ENCODE data around the gene FAM20C. TPM values are rescaled to one million over a fixed set of nuclear protein-coding genes. Genes with fewer than 3 reads are reported as not detected.

Gene FAM20C
- total RNA-seq, 1 donor from 2014 or later, result 22.1 TPM

DNA sequence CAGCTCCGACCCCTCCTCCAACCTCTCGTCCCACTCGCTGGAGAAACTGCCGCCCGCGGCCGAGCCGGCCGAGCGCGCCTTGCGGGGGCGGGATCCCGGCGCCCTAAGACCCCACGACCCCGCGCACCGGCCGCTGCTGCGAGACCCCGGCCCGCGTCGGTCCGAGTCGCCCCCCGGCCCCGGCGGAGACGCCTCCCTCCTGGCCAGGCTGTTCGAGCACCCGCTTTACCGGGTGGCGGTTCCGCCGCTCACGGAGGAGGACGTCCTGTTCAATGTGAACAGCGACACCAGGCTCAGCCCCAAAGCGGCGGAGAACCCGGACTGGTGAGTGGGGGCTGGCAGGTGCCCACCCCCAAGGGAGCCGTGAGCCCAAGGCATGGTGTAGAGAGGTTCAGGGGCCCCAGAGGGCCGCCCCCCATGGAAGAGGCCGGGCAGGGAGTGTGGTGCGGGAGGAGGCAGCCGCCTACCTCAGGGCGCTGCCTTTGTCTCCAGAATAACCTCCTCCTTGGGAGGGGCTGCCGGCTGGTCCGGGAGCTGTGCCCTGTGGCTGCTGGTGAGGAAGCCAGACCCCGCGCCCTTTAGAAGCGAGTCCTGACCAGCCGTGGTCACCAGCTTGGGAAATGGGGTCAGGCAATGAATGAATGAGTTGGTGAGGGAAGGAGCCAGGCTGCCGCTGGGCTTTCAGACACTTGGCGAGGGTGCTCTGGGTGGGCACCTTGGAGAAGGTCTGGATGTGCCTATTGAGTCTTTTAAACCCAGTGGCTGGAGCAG lies 1.3 kb downstream of the FAM20C start:
- no peak for DNase-seq (ENCODE audit: extremely low spot score in 2 of 2)
- peaks cover 40% of the 10 kb centered on the region for H3K4me1 ChIP-seq
- no peaks in the 10 kb centered on the region for H3K9me3 ChIP-seq
- H3K4me3 ChIP-seq, result peak overlapping the region; percentile 50 to 84
- intact Hi-C loops (cut with DNase I), result loop anchor here (5.0 kb wide), 1 partner anchor 44 kb away; no protein-coding TSS in a partner anchor
- H3K36me3 ChIP-seq, result peaks cover 0 to 31% of the 10 kb centered on the region in 2 donors
- peak overlapping the region; percentile 30 for H3K27ac ChIP-seq
- TF ChIP-seq POLR2AphosphoS5 (IDR thresholded peaks at IDR 0.05; ENCODE audit: insufficient read depth in 1 of 2, low read depth in 1 of 2) (no peak), POLR2A (IDR thresholded peaks at IDR 0.05) (no peak), CTCF (IDR thresholded peaks at IDR 0.05) (no peak)
- H3K27me3 ChIP-seq, result no peaks in the 10 kb centered on the region

GRCh38 chr7:194252-195009 lies 2.1 kb downstream of the FAM20C start:
- Histone ChIP-seq H3K36me3 (peaks cover 0 to 39% of the 10 kb centered on the region in 2 donors), H3K9me3 (no peaks in the 10 kb centered on the region), H3K4me1 (peaks cover 40% of the 10 kb centered on the region), H3K27ac (peak overlapping the region; percentile 30), H3K4me3 (peak overlapping the region; percentile 50 to 84), H3K27me3 (no peaks in the 10 kb centered on the region)
- intact Hi-C loops (cut with DNase I), result loop anchor here (5.0 kb wide), 1 partner anchor 43 kb away; no protein-coding TSS in a partner anchor
- DNase-seq (ENCODE audit: extremely low spot score in 2 of 2), result no peak
- TF ChIP-seq POLR2A (IDR thresholded peaks at IDR 0.05), result no peak
- peak in 1 of 2 donors; percentile 59 for TF ChIP-seq POLR2AphosphoS5 (IDR thresholded peaks at IDR 0.05; ENCODE audit: insufficient read depth in 1 of 2, low read depth in 1 of 2)
- TF ChIP-seq CTCF (IDR thresholded peaks at IDR 0.05), result no peak

GRCh38 chr7:195010-195829 lies 2.8 kb downstream of the FAM20C start:
- H3K9me3 ChIP-seq, result no peaks in the 10 kb centered on the region
- TF ChIP-seq CTCF (IDR thresholded peaks at IDR 0.05) (no peak), POLR2AphosphoS5 (IDR thresholded peaks at IDR 0.05; ENCODE audit: insufficient read depth in 1 of 2, low read depth in 1 of 2) (peak in 1 of 2 donors; percentile 23)
- intact Hi-C loops (cut with DNase I), result no loop called here
- no peak for DNase-seq (ENCODE audit: extremely low spot score in 2 of 2)
- H3K4me3 ChIP-seq, result peak overlapping the region; percentile 50 to 84
- H3K4me1 ChIP-seq, result peaks cover 40% of the 10 kb centered on the region
- H3K27me3 ChIP-seq, result no peaks in the 10 kb centered on the region
- H3K36me3 ChIP-seq, result peaks cover 0 to 39% of the 10 kb centered on the region in 2 donors
- H3K27ac ChIP-seq, result peak overlapping the region; percentile 11

DNA sequence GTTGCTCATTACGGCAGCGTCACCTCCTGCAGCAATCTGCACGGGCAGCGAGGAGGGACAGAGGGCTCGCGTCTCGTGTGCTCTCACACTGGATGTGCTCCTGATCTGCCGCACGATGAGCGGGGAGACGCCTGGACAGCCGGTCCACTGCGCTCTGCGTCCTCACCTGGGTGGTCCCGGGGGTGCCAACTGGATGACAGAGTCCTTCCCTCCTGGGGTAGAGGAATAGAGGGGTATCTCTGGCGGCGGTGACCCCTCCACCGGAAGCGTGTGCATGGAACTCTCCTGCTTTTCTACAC lies 3.4 kb downstream of the FAM20C start:
- TF ChIP-seq POLR2A (IDR thresholded peaks at IDR 0.05) (no peak), POLR2AphosphoS5 (IDR thresholded peaks at IDR 0.05; ENCODE audit: insufficient read depth in 1 of 2, low read depth in 1 of 2) (no peak), CTCF (IDR thresholded peaks at IDR 0.05) (no peak)
- Histone ChIP-seq H3K36me3 (peaks cover 0 to 39% of the 10 kb centered on the region in 2 donors), H3K4me3 (no peak overlapping the region), H3K27me3 (no peaks in the 10 kb centered on the region), H3K4me1 (peaks cover 40% of the 10 kb centered on the region), H3K27ac (peak overlapping the region; percentile 11), H3K9me3 (no peaks in the 10 kb centered on the region)
- DNase-seq (ENCODE audit: extremely low spot score in 2 of 2), result no peak
- intact Hi-C loops (cut with DNase I), result no loop called here
